ENCODE measurements around the gene TUBB4B. TPM values are rescaled to one million over a fixed set of nuclear protein-coding genes. Genes with fewer than 3 reads are reported as not detected.
A peak's percentile ranks its signal among the peaks of the same experiment; 100 is the strongest.
"Not testable (repeated sequence)": the region's sequence is repeated elsewhere in the genome, so short reads cannot be mapped to it uniquely, and the experiment has no call there.

Gene TUBB4B
- total and polyA plus RNA-seq, 2 donors: 57.9 to 239 TPM

DNA sequence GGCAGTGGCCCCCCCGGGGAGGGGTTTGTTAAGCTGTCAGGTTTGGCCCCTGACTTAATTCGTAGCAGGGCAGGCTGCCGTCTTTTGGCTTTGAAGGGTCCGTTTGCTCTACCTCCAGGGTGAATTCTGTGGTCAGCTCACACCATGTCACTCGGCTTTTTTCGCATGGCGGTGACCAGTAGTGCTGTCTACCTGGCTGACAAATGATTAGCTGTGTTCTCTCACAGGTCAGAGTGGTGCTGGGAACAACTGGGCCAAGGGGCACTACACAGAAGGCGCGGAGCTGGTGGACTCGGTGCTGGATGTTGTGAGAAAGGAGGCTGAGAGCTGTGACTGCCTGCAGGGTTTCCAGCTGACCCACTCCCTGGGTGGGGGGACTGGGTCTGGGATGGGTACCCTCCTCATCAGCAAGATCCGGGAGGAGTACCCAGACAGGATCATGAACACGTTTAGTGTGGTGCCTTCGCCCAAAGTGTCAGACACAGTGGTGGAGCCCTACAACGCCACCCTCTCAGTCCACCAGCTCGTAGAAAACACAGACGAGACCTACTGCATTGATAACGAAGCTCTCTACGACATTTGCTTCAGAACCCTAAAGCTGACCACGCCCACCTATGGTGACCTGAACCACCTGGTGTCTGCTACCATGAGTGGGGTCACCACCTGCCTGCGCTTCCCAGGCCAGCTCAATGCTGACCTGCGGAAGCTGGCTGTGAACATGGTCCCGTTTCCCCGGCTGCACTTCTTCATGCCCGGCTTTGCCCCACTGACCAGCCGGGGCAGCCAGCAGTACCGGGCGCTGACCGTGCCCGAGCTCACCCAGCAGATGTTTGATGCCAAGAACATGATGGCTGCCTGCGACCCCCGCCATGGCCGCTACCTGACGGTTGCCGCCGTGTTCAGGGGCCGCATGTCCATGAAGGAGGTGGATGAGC is 1.4 kb downstream of the TUBB4B start:
- no peaks in the 10 kb centered on the region for H3K36me3 ChIP-seq (ENCODE audit: insufficient read depth)
- DNase-seq (ENCODE audit: extremely low spot score): no peak
- WGBS: 75% methylated on average over 36 of the region's 36 CpGs
- no peaks in the 10 kb centered on the region for H3K4me1 ChIP-seq (ENCODE audit: insufficient read depth)
- peak overlapping the region; percentile 13 for H3K27ac ChIP-seq (ENCODE audit: low read depth)
- peak overlapping the region; percentile 84 for H3K4me3 ChIP-seq (ENCODE audit: low read depth, low read length)

DNA sequence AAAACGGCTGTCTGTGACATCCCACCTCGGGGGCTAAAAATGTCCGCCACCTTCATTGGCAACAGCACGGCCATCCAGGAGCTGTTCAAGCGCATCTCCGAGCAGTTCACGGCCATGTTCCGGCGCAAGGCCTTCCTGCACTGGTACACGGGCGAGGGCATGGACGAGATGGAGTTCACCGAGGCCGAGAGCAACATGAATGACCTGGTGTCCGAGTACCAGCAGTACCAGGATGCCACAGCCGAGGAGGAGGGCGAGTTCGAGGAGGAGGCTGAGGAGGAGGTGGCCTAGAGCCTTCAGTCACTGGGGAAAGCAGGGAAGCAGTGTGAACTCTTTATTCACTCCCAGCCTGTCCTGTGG is 2.2 kb downstream of the TUBB4B start:
- not testable (repeated sequence) for H3K4me3 ChIP-seq (ENCODE audit: low read depth, low read length); H3K4me1 ChIP-seq (ENCODE audit: insufficient read depth); H3K36me3 ChIP-seq (ENCODE audit: insufficient read depth); DNase-seq (ENCODE audit: extremely low spot score); H3K27ac ChIP-seq (ENCODE audit: low read depth)
- 92% methylated on average over 18 of the region's 18 CpGs for WGBS

DNA sequence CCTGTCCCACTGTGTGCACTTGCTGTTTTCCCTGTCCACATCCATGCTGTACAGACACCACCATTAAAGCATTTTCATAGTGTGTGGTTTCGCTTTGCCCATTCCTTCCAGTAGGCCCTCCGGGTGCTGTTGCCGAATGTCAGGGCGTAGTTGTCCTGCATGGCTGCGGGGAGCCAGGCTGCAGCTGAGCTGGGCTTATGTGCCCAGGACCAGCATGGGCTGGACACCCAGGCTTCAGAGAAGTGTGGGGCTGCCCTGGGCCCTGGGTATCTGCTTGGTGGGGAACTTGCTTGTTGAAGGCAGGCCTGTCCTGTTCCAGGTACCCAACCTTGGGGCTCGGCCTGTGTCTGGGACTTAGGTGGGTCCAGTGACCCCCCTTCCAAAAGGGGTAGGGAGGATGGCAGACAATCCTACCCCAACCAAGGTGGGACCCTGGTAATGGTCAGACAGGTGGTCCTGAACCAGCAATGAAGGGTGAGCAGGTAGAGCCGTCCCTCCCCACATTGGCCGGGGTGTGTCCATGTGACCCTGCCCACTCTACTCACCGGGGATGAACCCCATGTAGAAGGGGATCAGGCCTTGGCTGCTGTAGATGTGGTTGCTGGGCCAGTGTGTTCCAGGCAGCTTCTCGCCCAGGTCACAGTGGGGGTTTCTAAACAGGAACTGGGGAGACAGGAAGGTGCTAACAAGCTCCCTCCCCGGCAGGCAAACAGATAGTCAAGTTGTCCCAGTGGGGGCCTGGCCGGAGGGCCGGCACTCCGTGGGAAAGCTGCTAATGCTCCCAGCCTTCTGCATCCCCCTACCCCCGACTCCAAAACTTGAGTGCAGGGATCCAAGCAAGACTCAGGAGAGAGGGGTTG is 2.8 kb downstream of the TUBB4B start:
- no peaks in the 10 kb centered on the region for H3K4me1 ChIP-seq (ENCODE audit: insufficient read depth)
- H3K4me3 ChIP-seq (ENCODE audit: low read depth, low read length): no peak overlapping the region
- no peak for DNase-seq (ENCODE audit: extremely low spot score)
- H3K27ac ChIP-seq (ENCODE audit: low read depth): no peak overlapping the region
- H3K36me3 ChIP-seq (ENCODE audit: insufficient read depth): no peaks in the 10 kb centered on the region
- WGBS: 65% methylated on average over 15 of the region's 15 CpGs

DNA sequence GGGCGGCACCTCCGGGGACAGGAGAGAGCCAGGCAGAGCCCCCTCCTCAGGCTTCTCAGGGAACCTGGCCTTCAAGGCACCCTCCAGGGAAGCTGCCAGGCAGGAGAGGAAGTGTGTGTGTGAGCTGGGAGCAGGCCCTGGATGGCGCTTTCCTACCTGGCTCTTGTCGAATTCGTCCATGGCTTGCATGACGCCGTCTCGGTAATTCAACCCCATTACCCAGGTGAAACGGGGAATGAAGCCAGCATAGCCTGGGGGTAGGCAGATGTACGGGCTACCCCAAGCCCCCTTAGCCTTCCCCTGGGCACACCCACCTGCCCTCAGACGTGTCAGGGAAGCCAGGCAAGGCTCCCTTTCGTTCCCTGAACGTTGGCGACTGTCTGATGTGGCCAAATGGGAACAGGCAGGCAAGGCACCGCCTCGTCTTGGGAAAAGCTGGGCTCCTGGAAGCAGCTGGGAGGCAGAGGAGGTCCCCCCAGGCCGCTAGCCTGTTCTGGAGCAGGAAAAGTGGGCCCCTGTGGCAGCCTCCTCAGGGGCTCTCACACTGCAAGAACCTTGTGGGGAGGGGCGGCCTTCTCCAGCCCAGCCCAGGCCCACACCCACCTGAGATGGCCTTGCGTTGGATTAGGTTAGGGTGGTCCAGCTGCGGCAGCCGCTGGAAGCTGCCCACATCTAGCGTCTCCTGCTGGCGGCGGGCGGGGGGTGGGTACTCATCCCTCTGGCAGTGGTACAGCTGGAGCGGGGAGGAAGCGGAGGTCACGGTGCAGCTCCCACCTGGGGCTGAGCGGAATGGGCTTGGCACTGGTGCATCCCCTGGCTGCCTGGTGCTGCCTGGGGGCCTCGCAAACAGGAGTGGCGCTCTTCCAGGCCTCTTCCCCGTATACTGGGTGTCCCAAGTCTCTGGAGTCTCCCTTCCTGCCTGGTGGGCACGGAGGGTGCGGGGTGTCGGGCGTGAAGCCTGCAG is 3.7 kb downstream of the TUBB4B start:
- H3K27ac ChIP-seq (ENCODE audit: low read depth): no peak overlapping the region
- H3K4me3 ChIP-seq (ENCODE audit: low read depth, low read length): no peak overlapping the region
- 56% methylated on average over 36 of the region's 36 CpGs for WGBS
- no peak for DNase-seq (ENCODE audit: extremely low spot score)
- H3K4me1 ChIP-seq (ENCODE audit: insufficient read depth): no peaks in the 10 kb centered on the region
- no peaks in the 10 kb centered on the region for H3K36me3 ChIP-seq (ENCODE audit: insufficient read depth)

- no peak overlapping the region for H3K27ac ChIP-seq (ENCODE audit: low read depth)
- H3K4me3 ChIP-seq (ENCODE audit: low read depth, low read length): no peak overlapping the region
- WGBS: 90% methylated on average over 25 of the region's 25 CpGs
- DNase-seq (ENCODE audit: extremely low spot score): no peak
- H3K4me1 ChIP-seq (ENCODE audit: insufficient read depth): no peaks in the 10 kb centered on the region
- no peaks in the 10 kb centered on the region for H3K36me3 ChIP-seq (ENCODE audit: insufficient read depth)
Measured at GRCh38 chr9:137245450-137246421, 4.6 kb downstream of the TUBB4B start.

DNA sequence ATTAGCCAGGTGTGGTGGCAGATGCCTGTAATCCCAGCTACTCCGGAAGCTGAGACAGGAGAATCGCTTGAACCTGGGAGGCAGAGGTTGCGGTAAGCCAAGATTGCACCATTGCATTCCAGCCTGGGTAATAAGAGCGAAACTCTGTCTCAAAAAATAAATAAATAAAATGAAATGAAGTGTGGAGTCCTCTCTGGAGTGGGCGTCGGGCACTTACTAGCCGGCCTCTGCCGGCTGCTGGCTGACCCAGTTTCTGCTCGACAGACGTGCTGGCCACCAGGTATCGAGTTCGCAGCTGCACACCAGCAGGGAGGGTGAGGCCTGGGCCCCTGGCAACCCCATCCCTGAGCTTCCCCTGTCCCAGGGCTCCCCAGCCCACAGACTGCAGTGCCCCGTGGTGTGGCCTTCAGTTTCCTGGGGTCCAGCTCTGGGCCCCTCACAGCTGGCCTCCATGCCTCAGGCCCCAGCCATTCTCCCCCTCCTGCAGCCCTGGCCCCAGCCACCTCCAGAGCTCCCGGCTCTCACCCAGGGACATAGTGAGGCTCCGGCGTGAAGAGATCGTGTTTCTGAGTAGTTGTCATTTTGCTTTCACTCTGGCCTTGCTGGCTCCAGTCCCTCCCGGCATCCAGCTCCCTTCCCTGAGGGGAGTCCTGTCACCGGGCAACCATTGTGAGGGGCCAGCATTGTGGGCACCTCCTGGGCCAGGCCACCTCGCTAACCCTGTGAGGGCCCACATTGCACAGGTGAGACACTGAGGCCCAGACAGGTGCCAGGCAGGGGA is 6.2 kb downstream of the TUBB4B start:
- H3K36me3 ChIP-seq (ENCODE audit: insufficient read depth): no peaks in the 10 kb centered on the region
- no peaks in the 10 kb centered on the region for H3K4me1 ChIP-seq (ENCODE audit: insufficient read depth)
- no peak overlapping the region for H3K4me3 ChIP-seq (ENCODE audit: low read depth, low read length)
- DNase-seq (ENCODE audit: extremely low spot score): no peak
- WGBS: 76% methylated on average over 20 of the region's 20 CpGs
- H3K27ac ChIP-seq (ENCODE audit: low read depth): no peak overlapping the region

DNA sequence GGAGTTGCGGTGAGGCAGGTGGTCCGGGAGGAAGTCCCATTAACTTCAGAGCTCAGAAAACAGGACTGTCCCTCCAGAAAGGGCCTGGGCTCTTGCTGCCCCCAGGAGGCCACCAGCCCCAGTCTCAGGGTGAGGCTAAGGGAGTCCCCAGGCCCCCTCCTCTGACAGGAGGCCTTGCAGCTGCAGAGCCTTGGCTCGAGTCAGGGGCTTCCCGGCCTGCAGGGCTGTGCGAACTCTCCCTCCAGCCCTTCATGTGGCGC is 6.8 kb downstream of the TUBB4B start:
- H3K36me3 ChIP-seq (ENCODE audit: insufficient read depth): no peaks in the 10 kb centered on the region
- H3K27ac ChIP-seq (ENCODE audit: low read depth): no peak overlapping the region
- no peaks in the 10 kb centered on the region for H3K4me1 ChIP-seq (ENCODE audit: insufficient read depth)
- DNase-seq (ENCODE audit: extremely low spot score): no peak
- H3K4me3 ChIP-seq (ENCODE audit: low read depth, low read length): no peak overlapping the region
- WGBS: 62% methylated on average over 6 of the region's 6 CpGs

DNA sequence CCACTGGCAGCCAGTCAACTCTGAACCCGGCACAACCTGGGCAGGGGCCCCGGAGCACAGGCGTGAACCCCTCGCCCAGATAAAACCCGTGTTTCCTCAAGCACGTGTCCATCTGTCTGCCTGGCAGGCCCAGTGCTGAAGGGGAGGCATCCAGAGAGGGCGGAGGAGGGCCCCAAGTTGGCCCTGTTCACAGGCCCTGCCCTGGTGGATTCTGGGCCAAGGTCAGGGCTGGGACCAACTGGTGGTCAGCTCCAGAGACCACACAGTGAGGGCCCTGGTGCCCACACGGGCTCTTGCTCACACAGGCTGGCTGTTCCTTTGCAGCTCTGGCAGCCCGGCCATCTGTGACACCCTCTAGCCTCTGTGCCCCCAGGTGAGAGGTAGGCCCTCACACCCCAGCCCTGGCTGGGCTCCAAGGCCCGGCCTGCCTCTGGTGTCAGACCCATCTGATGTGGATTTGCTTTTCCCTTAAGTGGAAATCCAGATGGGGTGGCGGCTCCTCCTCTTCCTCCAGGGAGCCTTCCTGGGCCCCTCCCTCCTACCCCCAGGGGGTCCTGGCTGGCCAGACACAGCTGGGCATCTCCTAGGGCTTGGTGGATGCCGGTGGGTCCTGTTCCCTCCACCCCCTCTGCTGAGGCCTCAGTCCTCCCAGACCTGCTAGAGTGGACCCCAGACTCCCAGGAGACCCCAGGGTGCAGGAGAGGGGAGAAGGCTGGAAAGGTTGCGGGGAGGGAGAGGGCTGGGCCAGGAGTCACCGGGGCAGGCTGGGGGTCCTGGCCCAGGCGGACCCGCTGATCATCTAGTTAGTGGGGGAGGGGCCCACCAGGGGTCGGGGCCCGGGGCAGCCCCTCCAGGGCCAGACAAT is 9.5 kb downstream of the TUBB4B start:
- 60% methylated on average over 18 of the region's 18 CpGs for whole genome bisulfite sequencing
- DNase-seq (ENCODE audit: extremely low spot score): no peak

GRCh38 chr9:137251194-137251461 is 10.0 kb downstream of the TUBB4B start, which contains the start of gene STPG3:
TSS of gene STPG3 (plus strand) at chr9:137251286. CDS start at chr9:137251287, 1 bp downstream.
- 65% methylated on average over 4 of the region's 4 CpGs for WGBS
- Histone ChIP-seq H3K36me3 (ENCODE audit: insufficient read depth) (no peaks in the 10 kb centered on the region), H3K4me1 (ENCODE audit: insufficient read depth) (no peaks in the 10 kb centered on the region), H3K4me3 (ENCODE audit: low read depth, low read length) (no peak within 1 kb of the TSS), H3K27ac (ENCODE audit: low read depth) (no peak within 1 kb of the TSS)
- no peak for DNase-seq (ENCODE audit: extremely low spot score)

More for the DNA sequence above, 9.5 kb downstream of the TUBB4B start:
- no peaks in the 10 kb centered on the region for H3K36me3 ChIP-seq (ENCODE audit: insufficient read depth)
- H3K4me3 ChIP-seq (ENCODE audit: low read depth, low read length): no peak overlapping the region
- H3K4me1 ChIP-seq (ENCODE audit: insufficient read depth): no peaks in the 10 kb centered on the region
- H3K27ac ChIP-seq (ENCODE audit: low read depth): no peak overlapping the region

- no peak overlapping the region for H3K27ac ChIP-seq (ENCODE audit: low read depth)
- 84% methylated on average over 22 of the region's 22 CpGs for WGBS
- no peaks in the 10 kb centered on the region for H3K36me3 ChIP-seq (ENCODE audit: insufficient read depth)
- H3K4me1 ChIP-seq (ENCODE audit: insufficient read depth): no peaks in the 10 kb centered on the region
- no peak for DNase-seq (ENCODE audit: extremely low spot score)
- no peak overlapping the region for H3K4me3 ChIP-seq (ENCODE audit: low read depth, low read length)
Measured at GRCh38 chr9:137251490-137252268, 10.6 kb downstream of the TUBB4B start.

All from urinary bladder (tissue), 4 donors.